Ascending aorta (tissue), 2 donors: ENCODE data around the gene ATXN1. TPM values are rescaled to one million over a fixed set of nuclear protein-coding genes. Genes with fewer than 3 reads are reported as not detected.

ENCODE experiments used
- DNase-seq, 2 donors: peaks; one replicate each; pipeline ENCODE4 v3.0.0-alpha.2; 2019; ENCODE audit warnings: low spot score in 2 of 2
- H3K27ac ChIP-seq, 2 donors: fragments of 200-600 bp; sonication (generic); one replicate each; pipeline ENCODE4 v1.5.1; 2016 to 2017; ENCODE audit warnings: mild to moderate bottlenecking in 1 of 2
- H3K27me3 ChIP-seq: fragments of 200-600 bp; sonication (generic); one replicate; pipeline ENCODE4 v1.5.1; 2017
- H3K36me3 ChIP-seq, 2 donors: fragments of 200-600 bp; sonication (generic); one replicate each; pipeline ENCODE4 v1.5.1; 2016
- H3K4me1 ChIP-seq, 2 donors: fragments of 200-600 bp; sonication (generic); one replicate each; pipeline ENCODE4 v1.5.1; 2016 to 2017; ENCODE audit warnings: mild to moderate bottlenecking in 1 of 2
- H3K4me3 ChIP-seq, 2 donors: fragments of 200-600 bp; sonication (generic); one replicate each; pipeline ENCODE4 v1.5.1; 2016 to 2017; ENCODE audit warnings: mild to moderate bottlenecking in 1 of 2
- H3K9me3 ChIP-seq, 2 donors: fragments of 200-600 bp; sonication (generic); one replicate each; pipeline ENCODE4 v1.5.1; 2016
- CTCF ChIP-seq, 3 experiments: fragments of 200-600 bp in 2 of 3; fragments of 450-650 bp in 1 of 3; sonication (generic) in 2 of 3; IDR thresholded peaks; one replicate each; pipeline ENCODE4 v1.5.1; 2016 to 2019; ENCODE audit warnings: antibody characterized with exemption in 3 of 3, mild to moderate bottlenecking in 1 of 3, moderate library complexity in 1 of 3
- intact Hi-C: fragments of 100-400 bp; cut with DNase I; formaldehyde crosslinking; loops from one replicate; pipeline ENCODE4 v1.15.1; 2023
- total RNA-seq: library from RNA; depleted of rRNA; stranded (reverse); fragments of >200 nt; gene quantifications from one replicate; pipeline ENCODE4 v1.1.0, GENCODE V29; 2016

The ATXN1 gene
- total RNA-seq, 1 donor from 2014 or later = 68.3 TPM

GRCh38 chr6:16503241-16503775 lies 258.0 kb downstream of the ATXN1 start:
- Histone ChIP-seq H3K27me3 (no peaks in the 10 kb centered on the region), H3K27ac (no peak overlapping the region), H3K9me3 (no peaks in the 10 kb centered on the region), H3K36me3 (no peaks in the 10 kb centered on the region), H3K4me1 (peaks cover 0 to 21% of the 10 kb centered on the region in 2 donors), H3K4me3 (no peak overlapping the region)
- TF ChIP-seq CTCF (IDR thresholded peaks at IDR 0.05) = no peak
- intact Hi-C loops = no loop called here
- no peak for DNase-seq

- Histone ChIP-seq H3K36me3 (no peaks in the 10 kb centered on the region), H3K4me1 (peaks cover 0 to 10% of the 10 kb centered on the region in 2 donors), H3K9me3 (no peaks in the 10 kb centered on the region), H3K27me3 (no peaks in the 10 kb centered on the region), H3K27ac (no peak overlapping the region), H3K4me3 (no peak overlapping the region)
- intact Hi-C loops = loop anchor here (5.0 kb wide), 1 partner anchor 167 kb away; no protein-coding TSS in a partner anchor
- no peak for DNase-seq
- no peak for TF ChIP-seq CTCF (IDR thresholded peaks at IDR 0.05)
Observed at GRCh38 chr6:16498957-16499356, 262.3 kb downstream of the ATXN1 start.

DNA sequence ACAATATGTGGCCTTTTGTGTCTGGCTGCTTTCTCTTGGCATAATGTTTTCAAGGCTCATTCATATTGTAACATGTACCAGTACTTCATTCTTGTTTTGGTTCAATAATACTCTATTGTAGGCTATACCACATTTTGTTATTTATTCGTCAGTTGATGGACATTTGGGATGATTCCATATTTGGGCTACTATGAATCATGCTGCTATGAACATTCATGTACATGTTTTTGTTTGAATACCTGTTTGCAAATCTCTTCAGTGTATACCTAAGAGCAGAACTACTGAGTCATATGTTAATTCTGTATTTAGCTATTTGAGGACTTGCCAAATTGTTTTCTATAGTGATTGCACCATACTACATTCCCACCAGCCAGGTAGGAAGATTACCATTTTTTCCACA lies 263.0 kb downstream of the ATXN1 start:
- no peak for TF ChIP-seq CTCF (IDR thresholded peaks at IDR 0.05)
- Histone ChIP-seq H3K4me3 (no peak overlapping the region), H3K4me1 (peaks cover 0 to 10% of the 10 kb centered on the region in 2 donors), H3K9me3 (no peaks in the 10 kb centered on the region), H3K36me3 (no peaks in the 10 kb centered on the region), H3K27me3 (no peaks in the 10 kb centered on the region), H3K27ac (no peak overlapping the region)
- DNase-seq = no peak
- intact Hi-C loops = loop anchor here (5.0 kb wide), 1 partner anchor 166 kb away; no protein-coding TSS in a partner anchor

DNA sequence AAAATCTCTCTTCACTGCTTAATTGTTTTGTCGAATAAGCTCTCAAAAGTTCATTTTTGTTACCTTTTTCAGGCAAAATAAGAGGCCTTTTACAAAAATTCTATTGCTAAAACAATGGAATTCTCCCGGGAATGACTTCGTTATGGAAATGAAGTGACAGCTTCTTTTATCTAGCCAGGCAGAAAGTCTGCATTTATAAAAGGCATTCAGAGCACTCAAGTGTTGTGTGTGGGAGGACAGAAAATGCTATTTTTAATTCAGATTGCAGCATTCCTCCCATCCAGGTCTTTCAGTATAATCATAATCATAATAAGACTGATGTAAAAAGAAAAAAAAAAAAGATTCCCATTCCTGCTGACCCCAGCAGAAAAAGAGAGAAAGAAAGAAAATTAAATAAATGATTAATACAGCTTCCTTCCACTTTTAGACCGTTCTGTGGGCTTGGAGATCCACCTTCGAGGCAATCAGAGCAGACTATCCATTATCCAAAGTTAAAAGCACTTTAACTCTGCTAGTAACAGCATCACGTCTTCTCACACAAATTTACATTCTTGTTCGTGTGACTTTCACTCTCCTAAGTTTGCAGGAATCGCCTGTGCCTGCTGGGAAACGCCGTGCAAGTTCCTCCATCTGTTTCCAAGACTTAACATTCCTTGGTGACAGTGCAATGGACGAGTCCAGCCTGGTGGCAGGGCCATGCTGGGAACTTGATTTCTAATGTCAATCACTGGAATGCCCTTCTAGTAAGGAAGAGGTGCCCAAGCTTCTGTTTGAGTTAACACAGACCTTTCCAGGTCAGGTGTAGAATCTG lies 264.1 kb downstream of the ATXN1 start:
- intact Hi-C loops = loop anchor here (5.0 kb wide), 1 partner anchor 165 kb away; no protein-coding TSS in a partner anchor
- no peak for DNase-seq
- no peak overlapping the region for H3K27ac ChIP-seq
- TF ChIP-seq CTCF (IDR thresholded peaks at IDR 0.05) = no peak
- H3K9me3 ChIP-seq = no peaks in the 10 kb centered on the region
- H3K36me3 ChIP-seq = no peaks in the 10 kb centered on the region
- no peaks in the 10 kb centered on the region for H3K27me3 ChIP-seq
- peaks cover 0 to 10% of the 10 kb centered on the region in 2 donors for H3K4me1 ChIP-seq
- H3K4me3 ChIP-seq = peak overlapping the region in 1 of 2 donors; percentile 15

DNA sequence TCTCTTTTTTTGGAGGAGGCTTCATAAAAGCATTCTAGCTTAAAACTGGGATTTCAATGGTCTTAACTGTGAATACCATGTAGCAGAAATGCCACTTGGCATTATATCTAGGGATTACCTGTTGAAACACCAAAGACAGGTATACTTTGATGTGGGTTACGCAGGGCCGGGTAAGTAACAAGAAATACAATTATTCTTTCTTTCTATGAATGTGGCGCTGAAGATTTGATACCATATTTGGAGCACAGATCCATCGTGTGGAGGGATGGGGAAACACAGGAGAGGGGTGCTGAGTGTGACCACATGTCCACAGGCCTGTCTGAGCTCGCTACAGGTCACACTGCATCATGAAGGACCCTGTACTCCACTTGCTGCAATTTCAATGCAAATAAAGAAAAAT lies 265.1 kb downstream of the ATXN1 start:
- intact Hi-C loops = loop anchor here (5.0 kb wide), 1 partner anchor 164 kb away; no protein-coding TSS in a partner anchor
- H3K9me3 ChIP-seq = no peaks in the 10 kb centered on the region
- no peaks in the 10 kb centered on the region for H3K27me3 ChIP-seq
- H3K4me3 ChIP-seq = no peak overlapping the region
- H3K4me1 ChIP-seq = peaks cover 0 to 10% of the 10 kb centered on the region in 2 donors
- H3K36me3 ChIP-seq = no peaks in the 10 kb centered on the region
- no peak overlapping the region for H3K27ac ChIP-seq
- no peak for TF ChIP-seq CTCF (IDR thresholded peaks at IDR 0.05)
- DNase-seq = no peak
